Neuron (in vitro differentiated cells): ENCODE measurements around the gene CARS2.

Experiments used
- H2AFZ ChIP-seq: one replicate; pipeline ENCODE4 v1.6.1; 2013; ENCODE audit warnings: low read depth, mild to moderate bottlenecking, inconsistent platforms, low read length, moderate library complexity
- H3K27me3 ChIP-seq: one replicate; pipeline ENCODE4 v1.6.1; 2013; ENCODE audit warnings: low read length; ENCODE audit not compliant: insufficient read depth
- H3K36me3 ChIP-seq: one replicate; pipeline ENCODE4 v1.6.1; 2013; ENCODE audit warnings: low read length; ENCODE audit not compliant: insufficient read depth
- H3K4me1 ChIP-seq: one replicate; pipeline ENCODE4 v1.6.1; 2013; ENCODE audit warnings: low read length; ENCODE audit not compliant: insufficient read depth
- H3K4me3 ChIP-seq: 2 replicates; pipeline ENCODE4 v1.5.1; 2013; ENCODE audit warnings: mild to moderate bottlenecking, low read length, moderate library complexity
- H3K9me3 ChIP-seq: one replicate; pipeline ENCODE4 v1.6.1; 2013; ENCODE audit warnings: low read length

CARS2 gene

GRCh38 chr13:110651271-110651670 is 54.6 kb downstream of the CARS2 start:
- Histone ChIP-seq H3K4me1 (no peaks in the 10 kb centered on the region), H3K27me3 (no peaks in the 10 kb centered on the region), H2AFZ (no peak overlapping the region), H3K4me3 (no peak overlapping the region), H3K9me3 (no peaks in the 10 kb centered on the region), H3K36me3 (peaks cover 36% of the 10 kb centered on the region)

GRCh38 chr13:110650436-110650835 is 55.5 kb downstream of the CARS2 start:
- peaks cover 36% of the 10 kb centered on the region for H3K36me3 ChIP-seq
- no peak overlapping the region for H2AFZ ChIP-seq
- no peaks in the 10 kb centered on the region for H3K9me3 ChIP-seq
- H3K27me3 ChIP-seq = no peaks in the 10 kb centered on the region
- H3K4me3 ChIP-seq = no peak overlapping the region
- H3K4me1 ChIP-seq = no peaks in the 10 kb centered on the region

- Histone ChIP-seq H3K4me1 (no peaks in the 10 kb centered on the region), H3K9me3 (no peaks in the 10 kb centered on the region), H2AFZ (no peak overlapping the region), H3K4me3 (no peak overlapping the region), H3K36me3 (peaks cover 42% of the 10 kb centered on the region), H3K27me3 (no peaks in the 10 kb centered on the region)
These were observed 56.4 kb downstream of the CARS2 start for GRCh38 chr13:110649551-110649950.

- Histone ChIP-seq H2AFZ (no peak overlapping the region), H3K9me3 (no peaks in the 10 kb centered on the region), H3K4me3 (no peak overlapping the region), H3K27me3 (no peaks in the 10 kb centered on the region), H3K36me3 (peaks cover 49% of the 10 kb centered on the region), H3K4me1 (no peaks in the 10 kb centered on the region)
These were observed 57.0 kb downstream of the CARS2 start for GRCh38 chr13:110648848-110649421.

- no peak overlapping the region for H3K4me3 ChIP-seq
- peaks cover 55% of the 10 kb centered on the region for H3K36me3 ChIP-seq
- H2AFZ ChIP-seq = no peak overlapping the region
- H3K27me3 ChIP-seq = no peaks in the 10 kb centered on the region
- H3K4me1 ChIP-seq = no peaks in the 10 kb centered on the region
- H3K9me3 ChIP-seq = no peaks in the 10 kb centered on the region
These were observed 57.6 kb downstream of the CARS2 start for GRCh38 chr13:110648146-110648819.

GRCh38 chr13:110647365-110647737 is 58.6 kb downstream of the CARS2 start:
- Histone ChIP-seq H3K4me1 (no peaks in the 10 kb centered on the region), H3K9me3 (no peaks in the 10 kb centered on the region), H2AFZ (no peak overlapping the region), H3K4me3 (no peak overlapping the region), H3K27me3 (no peaks in the 10 kb centered on the region), H3K36me3 (peaks cover 61% of the 10 kb centered on the region)

- H3K36me3 ChIP-seq = peaks cover 67% of the 10 kb centered on the region
- H3K4me3 ChIP-seq = no peak overlapping the region
- no peak overlapping the region for H2AFZ ChIP-seq
- H3K4me1 ChIP-seq = no peaks in the 10 kb centered on the region
- H3K9me3 ChIP-seq = no peaks in the 10 kb centered on the region
- H3K27me3 ChIP-seq = no peaks in the 10 kb centered on the region
These were observed 59.2 kb downstream of the CARS2 start for GRCh38 chr13:110646442-110647364.

- Histone ChIP-seq H3K4me3 (no peak overlapping the region), H3K4me1 (no peaks in the 10 kb centered on the region), H2AFZ (no peak overlapping the region), H3K36me3 (peaks cover 73% of the 10 kb centered on the region), H3K9me3 (no peaks in the 10 kb centered on the region), H3K27me3 (no peaks in the 10 kb centered on the region)
These were observed 60.2 kb downstream of the CARS2 start for GRCh38 chr13:110645750-110646149.

GRCh38 chr13:110644892-110645521 is 60.9 kb downstream of the CARS2 start:
- Histone ChIP-seq H3K36me3 (peaks cover 73% of the 10 kb centered on the region), H3K9me3 (no peaks in the 10 kb centered on the region), H3K4me1 (no peaks in the 10 kb centered on the region), H3K4me3 (no peak overlapping the region), H3K27me3 (no peaks in the 10 kb centered on the region), H2AFZ (no peak overlapping the region)

- H3K4me3 ChIP-seq = no peak overlapping the region
- peaks cover 74% of the 10 kb centered on the region for H3K36me3 ChIP-seq
- no peaks in the 10 kb centered on the region for H3K27me3 ChIP-seq
- no peak overlapping the region for H2AFZ ChIP-seq
- H3K9me3 ChIP-seq = no peaks in the 10 kb centered on the region
- H3K4me1 ChIP-seq = no peaks in the 10 kb centered on the region
These were observed 62.0 kb downstream of the CARS2 start for GRCh38 chr13:110643768-110644421.

- Histone ChIP-seq H3K4me3 (no peak overlapping the region), H3K27me3 (no peaks in the 10 kb centered on the region), H2AFZ (no peak overlapping the region), H3K36me3 (peaks cover 80% of the 10 kb centered on the region), H3K4me1 (no peaks in the 10 kb centered on the region), H3K9me3 (no peaks in the 10 kb centered on the region)
These were observed 62.6 kb downstream of the CARS2 start for GRCh38 chr13:110643324-110643723.

- Histone ChIP-seq H2AFZ (no peak overlapping the region), H3K27me3 (no peaks in the 10 kb centered on the region), H3K36me3 (peaks cover 88% of the 10 kb centered on the region), H3K4me1 (no peaks in the 10 kb centered on the region), H3K9me3 (no peaks in the 10 kb centered on the region), H3K4me3 (no peak overlapping the region)
These were observed 63.5 kb downstream of the CARS2 start for GRCh38 chr13:110642291-110642981.
